ENCODE measurements around the gene GSTM2.

Gene GSTM2

GRCh38 chr1:109643385-109644230 lies 24.2 kb upstream of the GSTM2 start (continued):
- TF ChIP-seq ZSCAN18 (tag by site-specific recombination; IDR thresholded peaks at IDR 0.05) (no peak), ZFP41 (tag by site-specific recombination; IDR thresholded peaks at IDR 0.05; ENCODE audit: borderline replicate concordance) (no peak), KLF16 (tag by site-specific recombination; IDR thresholded peaks at IDR 0.05) (no peak), ZNF707 (tag by site-specific recombination; IDR thresholded peaks at IDR 0.05) (no peak), HIC1 (tag by site-specific recombination; IDR thresholded peaks at IDR 0.05) (no peak), PRDM2 (tag by site-specific recombination; IDR thresholded peaks at IDR 0.05; ENCODE audit: borderline replicate concordance) (no peak), ZNF670 (tag by site-specific recombination; IDR thresholded peaks at IDR 0.05; ENCODE audit: low read depth) (no peak), ZNF18 (tag by site-specific recombination; IDR thresholded peaks at IDR 0.05) (no peak), ELK4 (IDR thresholded peaks at IDR 0.05; ENCODE audit: borderline replicate concordance, low read depth, low read length) (no peak), ZBTB7A (tag by site-specific recombination; IDR thresholded peaks at IDR 0.05; ENCODE audit: low read depth) (no peak), ZNF501 (tag by site-specific recombination; IDR thresholded peaks at IDR 0.05) (peak; percentile 75; the same call in 1 of the 2 replicates), ZNF221 (tag by site-specific recombination; IDR thresholded peaks at IDR 0.05; ENCODE audit: borderline replicate concordance) (no peak), ZNF530 (tag by site-specific recombination; IDR thresholded peaks at IDR 0.05; ENCODE audit: low read depth) (no peak), ZFP69B (tag by site-specific recombination; IDR thresholded peaks at IDR 0.05) (no peak), GLI4 (tag by site-specific recombination; IDR thresholded peaks at IDR 0.05) (no peak), HOXC10 (CRISPR knock-in tag; IDR thresholded peaks at IDR 0.05) (no peak), ZNF76 (tag by site-specific recombination; IDR thresholded peaks at IDR 0.05; ENCODE audit: borderline replicate concordance, low read depth) (no peak), ZNF558 (tag by site-specific recombination; IDR thresholded peaks at IDR 0.05) (no peak), ZNF513 (tag by site-specific recombination; IDR thresholded peaks at IDR 0.05) (no peak), ZEB2 (tag by site-specific recombination; IDR thresholded peaks at IDR 0.05) (no peak), ZNF138 (tag by site-specific recombination; IDR thresholded peaks at IDR 0.05; ENCODE audit: borderline replicate concordance) (no peak), ZNF658 (tag by site-specific recombination; IDR thresholded peaks at IDR 0.05) (no peak), ZSCAN30 (tag by site-specific recombination; IDR thresholded peaks at IDR 0.05) (peak; percentile 74; the same call in 1 of the 2 replicates), SALL2 (tag by site-specific recombination; IDR thresholded peaks at IDR 0.05; ENCODE audit: borderline replicate concordance) (no peak), ZNF610 (tag by site-specific recombination; IDR thresholded peaks at IDR 0.05; ENCODE audit: borderline replicate concordance) (no peak)

Data from HEK293 (cell line).